ENCODE measurements around the gene GARIN5B.

Gene GARIN5B

DNA sequence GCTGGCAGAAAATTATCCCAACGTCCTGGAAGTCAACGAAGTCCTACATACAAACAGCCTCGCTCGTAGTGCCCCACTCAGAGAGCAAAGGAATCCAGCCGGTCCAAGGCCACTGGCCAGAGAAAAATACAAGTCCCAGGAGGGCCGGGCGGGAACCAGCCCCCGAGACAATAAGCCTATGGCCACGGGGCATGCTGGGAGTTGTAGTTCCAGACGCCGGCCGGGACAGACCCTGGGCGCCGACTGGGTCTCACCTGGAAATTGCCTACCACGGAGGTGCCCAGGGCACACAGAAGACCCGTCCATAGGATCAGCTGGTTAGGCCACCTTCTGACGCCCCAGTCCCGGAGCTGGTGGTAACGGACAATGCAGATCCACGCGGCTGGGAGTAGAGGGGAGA, 43.3 kb downstream of the GARIN5B start:
- DNase-seq, result no peak

DNA sequence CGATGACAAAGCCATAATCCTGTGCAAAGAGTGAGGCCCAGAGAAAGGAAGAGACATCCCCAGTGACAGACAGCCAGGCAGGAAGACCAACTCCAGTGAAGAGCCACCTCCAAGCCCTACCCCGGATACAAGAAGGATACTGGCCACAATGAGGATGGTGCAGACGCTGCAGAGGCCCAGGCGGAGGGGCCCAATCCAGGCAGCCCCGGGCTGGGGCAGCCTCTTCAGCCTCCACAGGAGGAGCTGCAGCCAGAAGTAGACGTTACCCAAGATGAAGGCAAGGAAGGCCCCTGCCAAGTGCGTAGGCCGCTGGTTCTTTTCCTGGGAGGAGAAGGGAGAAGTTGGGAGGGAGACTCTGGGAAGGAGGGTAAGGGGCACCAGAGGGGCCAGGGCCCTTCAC, 46.4 kb downstream of the GARIN5B start:
- DNase-seq, result no peak

DNA sequence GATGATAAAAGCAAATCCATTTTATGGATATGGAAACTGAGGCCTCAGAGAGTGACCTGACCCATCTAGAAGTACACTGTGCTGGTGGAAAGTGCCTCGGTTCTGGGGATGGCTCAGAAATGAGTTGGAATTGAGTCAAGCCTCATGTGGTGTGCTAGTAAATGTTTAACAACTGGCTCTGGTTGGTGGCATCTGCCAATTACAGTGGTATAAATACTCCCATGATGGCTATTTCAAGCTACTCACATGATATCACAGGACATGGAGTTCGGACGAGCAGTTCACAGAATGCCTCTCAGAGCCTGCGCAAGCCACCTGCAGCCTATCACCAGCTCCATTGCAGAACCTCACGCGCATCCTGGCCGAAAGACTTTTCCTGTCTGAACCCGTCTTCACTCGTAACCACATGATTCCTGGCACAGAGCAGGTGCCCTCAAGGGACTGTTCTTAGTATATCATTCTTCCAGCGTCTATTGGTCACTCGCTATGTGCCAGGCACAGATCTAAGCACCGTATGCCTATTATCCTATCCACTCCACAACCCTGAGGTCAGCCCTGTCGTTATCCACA, 47.0 kb downstream of the GARIN5B start:
- no peak for DNase-seq

DNA sequence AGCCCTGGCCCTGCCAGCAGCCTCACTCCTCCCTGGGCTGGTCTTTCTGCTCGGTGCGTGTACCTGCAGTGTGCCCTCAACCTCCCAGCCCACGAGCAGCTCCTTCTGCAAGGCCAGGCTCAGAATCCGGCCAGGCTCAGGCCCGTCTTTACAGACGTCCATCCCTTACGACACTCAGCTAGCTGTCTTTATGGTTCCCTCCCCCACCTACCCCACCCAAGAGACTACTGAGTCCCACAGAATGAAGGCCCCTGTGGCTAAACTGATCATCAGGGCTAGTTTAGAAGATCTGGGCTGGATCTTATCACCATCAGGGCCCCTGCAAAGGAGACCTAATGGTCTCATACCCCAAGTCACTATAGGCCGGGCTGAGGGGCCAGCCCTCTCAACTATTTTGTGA, 48.7 kb downstream of the GARIN5B start:
- no peak for DNase-seq

DNA sequence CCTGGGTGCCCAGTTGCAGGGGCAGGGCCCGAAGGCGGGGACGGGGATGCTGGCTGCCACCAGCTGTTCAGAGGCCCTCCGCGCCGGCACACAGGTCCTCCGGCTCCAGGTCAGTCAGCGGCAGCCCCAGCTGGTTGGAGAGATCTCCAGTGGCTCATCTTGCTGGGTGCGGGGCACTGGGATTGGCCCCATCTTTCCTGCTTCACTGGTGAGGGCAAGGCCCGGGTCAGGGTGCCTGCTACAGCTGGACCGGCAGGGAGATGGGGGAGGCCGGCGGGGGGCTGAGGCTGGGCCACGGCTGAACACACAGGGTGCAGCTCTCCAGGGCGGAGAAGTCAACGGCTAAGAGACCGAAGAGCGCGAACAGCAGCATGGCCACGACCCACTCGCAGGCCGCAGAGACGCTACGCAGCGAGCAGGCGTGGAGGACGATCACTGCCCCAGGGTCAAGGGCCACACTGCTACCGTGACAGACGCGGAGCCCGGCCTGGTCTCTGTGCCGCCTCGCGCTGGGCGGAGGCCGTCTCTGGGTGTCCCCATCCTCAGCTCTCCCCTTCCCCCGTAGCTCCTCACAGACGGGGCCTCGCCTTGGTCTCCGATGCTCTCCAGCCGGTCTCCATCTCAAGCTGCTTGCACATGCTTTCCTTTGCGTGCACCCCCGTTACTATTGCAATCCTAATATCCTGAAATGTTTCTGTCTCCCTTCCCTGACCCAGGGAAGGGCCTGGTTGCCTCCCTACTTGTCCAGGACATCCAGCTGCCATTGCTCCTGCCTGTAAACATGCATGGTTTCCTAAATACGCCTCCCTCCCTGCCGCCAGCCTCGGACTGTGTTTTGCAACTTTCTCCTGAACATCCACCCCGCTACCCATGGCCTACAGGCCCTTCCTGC, 50.2 kb downstream of the GARIN5B start:
- no peak for DNase-seq

DNA sequence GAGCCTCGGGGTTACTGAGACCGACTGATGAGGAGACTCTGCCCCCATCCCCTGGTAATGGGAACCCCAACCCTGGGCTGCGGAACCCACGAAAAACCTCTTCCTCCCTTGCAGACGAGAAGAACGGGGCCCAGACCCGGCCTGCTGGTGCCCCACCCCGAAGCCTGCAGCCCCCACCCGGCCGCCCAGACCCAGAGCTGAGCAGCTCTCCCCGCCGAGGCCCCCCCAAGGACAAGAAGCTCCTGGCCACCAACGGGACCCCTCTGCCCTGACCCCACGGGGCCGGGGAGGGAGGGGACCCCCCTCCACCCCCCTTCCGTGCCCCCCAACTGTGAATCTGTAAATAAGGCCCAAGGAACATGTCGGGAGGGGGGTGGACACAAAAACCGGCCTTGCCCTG, 51.3 kb downstream of the GARIN5B start:
- no peak for DNase-seq

DNA sequence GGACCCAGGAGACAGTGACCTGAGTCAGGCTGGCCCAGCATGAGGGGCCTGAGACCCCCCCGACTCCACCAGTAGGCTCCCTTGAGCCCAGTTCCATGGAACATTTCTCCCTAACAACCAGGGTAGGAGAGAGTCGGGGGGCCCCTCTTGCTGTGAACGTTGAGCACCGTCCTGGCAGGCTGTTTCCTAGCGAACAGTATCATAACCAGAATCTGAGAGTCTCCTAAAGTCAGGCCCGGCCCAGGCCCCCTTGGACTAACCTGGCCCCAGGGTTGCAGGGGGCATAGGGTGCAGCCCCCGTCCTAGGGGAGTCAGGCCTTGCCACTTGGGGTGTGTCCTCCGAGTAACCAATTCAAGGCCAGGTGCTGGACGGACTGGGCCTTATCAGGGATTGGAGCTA, 51.7 kb downstream of the GARIN5B start:
- DNase-seq, result no peak

DNA sequence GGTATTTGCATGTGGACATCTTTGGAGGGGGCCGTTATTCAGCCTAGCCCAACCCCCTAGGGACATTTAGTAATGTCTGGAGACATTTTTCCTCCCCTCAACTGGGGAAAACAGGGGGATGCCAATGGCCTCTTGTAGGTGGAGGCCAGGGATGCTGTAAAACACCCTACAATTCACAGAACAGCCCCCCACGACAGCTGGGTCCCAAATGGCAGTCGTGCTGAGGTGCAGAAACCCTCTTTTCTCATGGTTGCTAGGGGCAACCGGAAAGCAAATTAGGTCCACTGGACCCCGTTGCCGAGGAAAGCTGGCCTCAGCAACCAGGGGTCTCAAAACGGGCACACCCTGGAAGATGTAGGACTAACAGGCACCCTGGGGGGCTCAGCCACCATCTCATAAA, 52.6 kb downstream of the GARIN5B start:
- no peak for DNase-seq

DNA sequence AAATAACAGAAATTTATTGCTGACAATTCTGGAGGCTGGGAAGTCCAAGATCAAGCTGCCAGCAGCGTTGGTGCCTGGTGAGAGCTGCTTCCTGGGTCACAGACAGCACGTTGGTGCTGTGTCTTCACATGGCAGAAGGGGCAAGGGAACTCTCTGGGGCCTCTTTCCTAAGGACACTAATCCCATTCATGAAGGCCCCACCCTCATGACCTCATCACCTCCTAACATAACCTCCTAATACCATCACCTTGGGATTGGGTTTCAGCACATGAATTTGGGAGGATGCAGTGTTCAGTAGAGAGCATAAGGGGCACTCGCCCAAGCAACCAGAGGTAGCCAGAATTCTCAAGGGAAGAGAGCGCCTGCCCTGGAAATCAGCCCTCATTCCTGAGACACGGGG, 53.6 kb downstream of the GARIN5B start:
- no peak for DNase-seq

DNA sequence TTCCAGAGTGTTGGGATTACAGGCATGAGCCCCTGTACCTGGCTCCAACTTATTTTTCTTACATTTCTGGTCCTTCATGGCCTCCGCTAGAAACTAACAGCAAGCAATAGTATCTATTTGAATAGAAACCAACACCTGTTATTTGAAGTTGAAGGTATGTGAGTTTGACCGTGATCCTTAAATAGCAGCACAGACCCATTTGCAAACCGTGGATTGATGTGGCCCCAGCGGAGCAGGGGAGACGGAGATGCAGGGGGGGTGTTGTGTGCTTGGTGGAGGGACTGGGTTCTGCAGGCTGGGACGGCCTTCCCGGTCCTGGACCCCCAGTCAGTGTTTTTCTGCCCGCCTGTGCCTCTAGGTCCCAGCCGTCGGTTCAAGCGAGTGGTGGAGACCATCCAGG, 54.8 kb downstream of the GARIN5B start:
- no peak for DNase-seq

DNA sequence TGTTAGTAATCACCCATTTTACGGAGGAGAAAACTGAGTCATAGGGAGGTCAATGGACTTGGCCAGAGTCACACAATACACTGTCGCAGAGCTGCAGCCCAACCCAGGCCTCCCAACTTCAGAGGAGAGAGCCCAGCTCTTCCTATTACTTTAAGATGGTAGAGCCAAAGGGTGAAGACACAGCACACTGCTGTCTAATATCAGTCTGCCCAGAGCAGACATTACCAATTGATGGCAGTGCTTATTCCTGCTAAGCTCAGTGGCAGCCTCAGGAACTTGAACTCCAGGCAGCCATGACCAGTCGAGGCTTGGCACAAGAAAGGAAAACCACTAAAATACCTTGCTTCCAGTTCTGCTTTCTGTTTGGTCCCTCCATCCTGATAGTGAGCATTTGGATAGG, 56.3 kb downstream of the GARIN5B start:
- no peak for DNase-seq

DNA sequence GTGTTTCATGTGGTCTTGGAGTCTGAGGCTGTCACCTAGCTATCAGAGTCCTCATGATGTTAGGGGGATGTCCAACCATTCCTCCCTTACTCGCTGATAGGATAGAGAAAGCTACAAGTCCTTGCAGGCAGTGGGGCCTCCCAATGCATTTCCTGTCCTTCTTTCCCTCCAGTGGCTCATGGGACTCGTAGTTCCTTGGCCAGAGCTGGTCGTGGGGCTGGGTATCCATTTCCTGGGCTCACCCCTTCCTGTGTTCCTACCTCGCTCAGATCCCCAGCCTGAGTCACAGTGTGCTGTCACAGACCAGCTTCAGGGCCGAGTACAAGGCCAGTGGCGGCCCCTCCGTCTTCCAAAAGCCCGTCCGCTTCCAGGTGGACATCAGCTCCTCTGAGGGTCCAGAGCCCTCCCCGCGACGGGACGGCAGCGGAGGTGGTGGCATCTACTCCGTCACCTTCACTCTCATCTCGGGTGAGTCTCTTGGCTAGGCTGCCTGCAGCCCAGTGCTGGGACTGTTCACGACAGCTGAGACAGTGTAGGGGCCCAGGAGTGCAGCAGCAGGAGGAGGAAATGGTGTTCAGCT, 57.0 kb downstream of the GARIN5B start:
- DNase-seq, result no peak

DNA sequence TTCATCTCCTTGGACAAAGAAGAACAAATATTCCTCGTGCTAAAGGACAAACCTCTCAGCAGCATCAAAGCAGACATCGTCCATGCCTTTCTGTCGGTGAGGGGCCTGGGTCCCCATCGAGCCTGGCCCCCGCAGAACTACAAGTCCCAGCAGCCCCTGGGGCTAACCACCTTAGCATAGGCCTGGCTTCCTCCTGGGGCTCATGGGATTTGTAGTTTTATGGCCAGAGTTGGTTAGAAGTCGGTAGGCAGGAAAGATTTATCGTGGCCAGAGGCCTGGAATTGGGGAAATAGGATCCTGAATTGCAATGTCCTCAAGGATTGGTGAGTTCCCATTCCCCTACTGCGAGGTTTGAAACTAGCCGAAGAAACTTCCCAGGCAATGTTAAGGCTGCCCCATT, 57.6 kb downstream of the GARIN5B start:
- DNase-seq, result no peak

DNA sequence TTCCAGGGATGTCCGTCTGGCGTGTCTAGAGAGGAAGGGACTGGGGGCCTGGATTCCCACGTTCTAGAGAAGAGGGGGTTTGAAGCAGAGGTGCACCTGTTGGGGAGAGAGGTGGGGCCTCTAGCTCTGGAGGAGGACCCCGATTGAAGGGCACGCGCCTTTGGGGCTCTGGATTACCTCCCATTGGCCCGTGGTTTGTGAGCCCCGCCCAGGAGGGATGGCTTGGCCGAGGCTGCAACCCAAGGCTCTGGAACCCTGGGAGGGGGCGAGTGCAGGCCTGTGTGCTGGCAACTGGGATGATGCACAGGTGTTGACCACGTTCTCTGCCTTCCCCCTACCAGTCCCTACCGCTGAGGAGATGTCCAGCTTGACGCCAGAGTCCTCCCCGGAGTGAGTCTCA, 58.1 kb downstream of the GARIN5B start:
- no peak for DNase-seq

Data from NCI-H1048 (cell line).